Vagina (tissue), 2 donors: ENCODE results near the gene DDX10. TPM values are rescaled to one million over a fixed set of nuclear protein-coding genes. Genes with fewer than 3 reads are reported as not detected.
"Not testable (repeated sequence)": the region's sequence is repeated elsewhere in the genome, so short reads cannot be mapped to it uniquely, and the experiment has no call there.

Source experiments
- DNase-seq, 2 donors: peaks; one replicate each; pipeline ENCODE4 v3.0.0-alpha.2; 2017; ENCODE audit errors: extremely low spot score in 2 of 2
- H3K27ac ChIP-seq: fragments of 200-600 bp; sonication (generic); one replicate; pipeline ENCODE4 v1.5.1; 2019
- H3K27me3 ChIP-seq: fragments of 200-600 bp; sonication (generic); one replicate; pipeline ENCODE4 v1.5.1; 2019
- H3K36me3 ChIP-seq, 2 donors: fragments of 200-600 bp; sonication (generic); one replicate each; pipeline ENCODE4 v1.5.1; 2017 to 2019
- H3K4me1 ChIP-seq: fragments of 200-600 bp; sonication (generic); one replicate; pipeline ENCODE4 v1.5.1; 2019
- H3K4me3 ChIP-seq, 2 donors: fragments of 200-600 bp; sonication (generic); 1 replicate in 1 of 2; 2 replicates in 1 of 2; pipeline ENCODE4 v1.5.1; 2016 to 2019
- H3K9me3 ChIP-seq: fragments of 200-600 bp; sonication (generic); one replicate; pipeline ENCODE4 v1.5.1; 2019
- POLR2A ChIP-seq, 2 donors: fragments of 450-650 bp; IDR thresholded peaks; one replicate each; pipeline ENCODE4 v1.6.1; 2017; ENCODE audit warnings: antibody characterized with exemption in 2 of 2, mild to moderate bottlenecking in 2 of 2, moderate library complexity in 2 of 2
- POLR2AphosphoS5 ChIP-seq, 2 donors: sonication (generic); formaldehyde crosslinking; IDR thresholded peaks; one replicate each; pipeline ENCODE4 v1.9.0; 2017; ENCODE audit warnings: antibody characterized with exemption in 2 of 2, mild to moderate bottlenecking in 2 of 2, low read depth in 1 of 2; ENCODE audit not compliant: insufficient read depth in 1 of 2
- intact Hi-C: fragments of 100-400 bp; cut with DNase I; formaldehyde crosslinking; loops from one replicate; pipeline ENCODE4 v1.15.1; 2023
- total RNA-seq: library from RNA; depleted of rRNA; stranded (reverse); fragments of >200 nt; gene quantifications from one replicate; pipeline ENCODE4 v1.2.3, GENCODE V29; 2016
- TF ChIP-seq, protein P1 (sequence below), 3 experiments: fragments of 450-650 bp in 2 of 3; fragments of 200-600 bp in 1 of 3; sonication (generic) in 1 of 3; IDR thresholded peaks; one replicate each; pipeline ENCODE4 v1.5.1; 2017 to 2019; ENCODE audit warnings: antibody characterized with exemption in 3 of 3, mild to moderate bottlenecking in 2 of 3, moderate library complexity in 2 of 3

The DDX10 gene
- total RNA-seq, 1 donor from 2014 or later, result 23.8 TPM

DNA sequence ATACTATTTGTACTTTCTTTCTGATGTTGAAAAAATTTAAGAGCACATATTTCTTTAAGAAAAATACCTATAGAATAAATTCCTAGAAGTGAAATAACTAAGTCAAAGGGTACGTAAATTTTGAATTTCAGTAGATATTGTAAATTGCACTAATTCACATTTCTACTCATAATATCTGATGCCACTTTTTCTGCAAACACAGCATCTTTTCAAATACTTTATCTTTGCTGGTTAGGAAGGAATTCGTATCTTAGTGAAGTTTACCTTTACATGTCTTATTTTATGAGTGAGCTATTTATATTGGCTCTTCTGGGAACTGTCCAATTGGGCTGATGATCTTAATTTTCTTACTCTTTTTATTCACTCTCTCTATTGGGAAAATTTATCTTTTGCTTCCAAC lies 148.2 kb downstream of the DDX10 start:
- no peaks in the 10 kb centered on the region for H3K9me3 ChIP-seq
- no peak overlapping the region for H3K27ac ChIP-seq
- H3K27me3 ChIP-seq, result no peaks in the 10 kb centered on the region
- TF ChIP-seq POLR2AphosphoS5 (IDR thresholded peaks at IDR 0.05; ENCODE audit: insufficient read depth in 1 of 2, low read depth in 1 of 2) (no peak), POLR2A (IDR thresholded peaks at IDR 0.05) (no peak)
- TF ChIP-seq, protein P1, sequence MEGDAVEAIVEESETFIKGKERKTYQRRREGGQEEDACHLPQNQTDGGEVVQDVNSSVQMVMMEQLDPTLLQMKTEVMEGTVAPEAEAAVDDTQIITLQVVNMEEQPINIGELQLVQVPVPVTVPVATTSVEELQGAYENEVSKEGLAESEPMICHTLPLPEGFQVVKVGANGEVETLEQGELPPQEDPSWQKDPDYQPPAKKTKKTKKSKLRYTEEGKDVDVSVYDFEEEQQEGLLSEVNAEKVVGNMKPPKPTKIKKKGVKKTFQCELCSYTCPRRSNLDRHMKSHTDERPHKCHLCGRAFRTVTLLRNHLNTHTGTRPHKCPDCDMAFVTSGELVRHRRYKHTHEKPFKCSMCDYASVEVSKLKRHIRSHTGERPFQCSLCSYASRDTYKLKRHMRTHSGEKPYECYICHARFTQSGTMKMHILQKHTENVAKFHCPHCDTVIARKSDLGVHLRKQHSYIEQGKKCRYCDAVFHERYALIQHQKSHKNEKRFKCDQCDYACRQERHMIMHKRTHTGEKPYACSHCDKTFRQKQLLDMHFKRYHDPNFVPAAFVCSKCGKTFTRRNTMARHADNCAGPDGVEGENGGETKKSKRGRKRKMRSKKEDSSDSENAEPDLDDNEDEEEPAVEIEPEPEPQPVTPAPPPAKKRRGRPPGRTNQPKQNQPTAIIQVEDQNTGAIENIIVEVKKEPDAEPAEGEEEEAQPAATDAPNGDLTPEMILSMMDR (IDR thresholded peaks at IDR 0.05), result no peak
- H3K4me3 ChIP-seq, result no peak overlapping the region
- no peaks in the 10 kb centered on the region for H3K36me3 ChIP-seq
- no peaks in the 10 kb centered on the region for H3K4me1 ChIP-seq
- DNase-seq, result no peak
- intact Hi-C loops, result no loop called here

- H3K27ac ChIP-seq, result no peak overlapping the region
- no peaks in the 10 kb centered on the region for H3K4me1 ChIP-seq
- H3K9me3 ChIP-seq, result no peaks in the 10 kb centered on the region
- DNase-seq, result no peak
- H3K27me3 ChIP-seq, result no peaks in the 10 kb centered on the region
- intact Hi-C loops, result no loop called here
- no peak overlapping the region for H3K4me3 ChIP-seq
- H3K36me3 ChIP-seq, result no peaks in the 10 kb centered on the region
- TF ChIP-seq POLR2A (IDR thresholded peaks at IDR 0.05) (no peak), POLR2AphosphoS5 (IDR thresholded peaks at IDR 0.05; ENCODE audit: insufficient read depth in 1 of 2, low read depth in 1 of 2) (no peak)
- TF ChIP-seq, protein P1 (IDR thresholded peaks at IDR 0.05), result no peak
These were observed 153.1 kb downstream of the DDX10 start for GRCh38 chr11:108817976-108818375.

- DNase-seq, result no peak
- H3K36me3 ChIP-seq, result no peaks in the 10 kb centered on the region
- H3K27ac ChIP-seq, result no peak overlapping the region
- TF ChIP-seq POLR2AphosphoS5 (IDR thresholded peaks at IDR 0.05; ENCODE audit: insufficient read depth in 1 of 2, low read depth in 1 of 2), result no peak
- TF ChIP-seq, protein P1 (IDR thresholded peaks at IDR 0.05), result no peak
- TF ChIP-seq POLR2A (IDR thresholded peaks at IDR 0.05), result no peak
- no peaks in the 10 kb centered on the region for H3K27me3 ChIP-seq
- H3K4me3 ChIP-seq, result no peak overlapping the region
- H3K4me1 ChIP-seq, result no peaks in the 10 kb centered on the region
- no peaks in the 10 kb centered on the region for H3K9me3 ChIP-seq
- intact Hi-C loops, result no loop called here
These were observed 154.1 kb downstream of the DDX10 start for GRCh38 chr11:108818971-108819370.

DNA sequence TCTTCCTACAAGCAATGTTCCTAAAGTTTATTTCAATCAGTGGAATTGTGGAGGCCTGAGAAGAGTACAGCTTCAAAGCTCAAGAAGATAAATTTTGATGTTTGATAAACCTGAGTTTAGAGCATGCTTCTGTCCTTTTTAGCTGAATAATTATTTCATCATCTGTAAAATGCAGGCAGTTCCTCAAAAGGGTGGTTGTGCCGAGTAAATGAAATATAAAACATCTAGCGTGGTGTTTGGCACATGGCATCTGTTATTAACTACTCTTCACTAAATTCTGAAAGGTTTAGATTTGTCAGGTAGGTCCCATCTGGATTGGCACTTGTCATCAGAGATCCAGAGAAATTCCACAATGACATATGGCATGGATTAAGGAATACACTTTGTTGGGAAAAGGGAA lies 155.1 kb downstream of the DDX10 start:
- TF ChIP-seq POLR2AphosphoS5 (IDR thresholded peaks at IDR 0.05; ENCODE audit: insufficient read depth in 1 of 2, low read depth in 1 of 2) (no peak), POLR2A (IDR thresholded peaks at IDR 0.05) (no peak)
- TF ChIP-seq, protein P1 (IDR thresholded peaks at IDR 0.05), result no peak
- Histone ChIP-seq H3K9me3 (no peaks in the 10 kb centered on the region), H3K27me3 (no peaks in the 10 kb centered on the region), H3K27ac (no peak overlapping the region), H3K4me3 (no peak overlapping the region), H3K4me1 (no peaks in the 10 kb centered on the region), H3K36me3 (no peaks in the 10 kb centered on the region)
- no peak for DNase-seq
- intact Hi-C loops, result no loop called here

GRCh38 chr11:108823960-108824359 lies 159.1 kb downstream of the DDX10 start:
- H3K4me3 ChIP-seq, H3K9me3 ChIP-seq, DNase-seq, H3K27me3 ChIP-seq, H3K27ac ChIP-seq, H3K4me1 ChIP-seq, intact Hi-C loops, H3K36me3 ChIP-seq: not testable (repeated sequence)

- H3K36me3 ChIP-seq, result no peaks in the 10 kb centered on the region
- TF ChIP-seq POLR2A (IDR thresholded peaks at IDR 0.05), result no peak
- no peaks in the 10 kb centered on the region for H3K9me3 ChIP-seq
- no peak overlapping the region for H3K27ac ChIP-seq
- H3K27me3 ChIP-seq, result no peaks in the 10 kb centered on the region
- H3K4me3 ChIP-seq, result no peak overlapping the region
- DNase-seq, result no peak
- intact Hi-C loops, result no loop called here
- no peaks in the 10 kb centered on the region for H3K4me1 ChIP-seq
These were observed 159.7 kb downstream of the DDX10 start for GRCh38 chr11:108824545-108824944.
